Measurements from ENCODE around the gene PTPA.

GRCh38 chr9:129145841-129146292 lies 34.7 kb downstream of the PTPA start:
- TF ChIP-seq CTCF (IDR thresholded peaks at IDR 0.05) (no peak), EZH2 (IDR thresholded peaks at IDR 0.05; ENCODE audit: borderline replicate concordance, insufficient read depth, low read depth, low read length, poor library complexity, severe bottlenecking) (no peak)
